WTC11 (cell line): ENCODE results near the gene MZF1.

Experiments
- CTCF ChIP-seq: fragments of 200-600 bp; IDR thresholded peaks from 2 replicates; pipeline ENCODE4 v1.8.0; 2022; ENCODE audit warnings: antibody characterized with exemption
- E2F1 ChIP-seq: sonication (generic); formaldehyde crosslinking; IDR thresholded peaks from 2 replicates; pipeline ENCODE4 v1.8.0; 2022; ENCODE audit warnings: mild to moderate bottlenecking, missing genetic modification reagents
- ELF4 ChIP-seq: sonication (generic); formaldehyde crosslinking; IDR thresholded peaks from 2 replicates; pipeline ENCODE4 v1.8.1; 2022; ENCODE audit warnings: low read depth, mild to moderate bottlenecking, moderate library complexity, missing genetic modification reagents
- ETV6 ChIP-seq: sonication (generic); formaldehyde crosslinking; IDR thresholded peaks from 2 replicates; pipeline ENCODE4 v1.8.1; 2022; ENCODE audit warnings: mild to moderate bottlenecking, missing genetic modification reagents
- GTF2I ChIP-seq: fragments of 250-450 bp; sonication (Bioruptor Pico); conservative IDR thresholded peaks from 2 replicates; pipeline ENCODE4 v1.4.0; 2021; ENCODE audit warnings: mild to moderate bottlenecking
- RELA ChIP-seq: sonication (generic); formaldehyde crosslinking; IDR thresholded peaks from 2 replicates; pipeline ENCODE4 v1.8.1; 2022; ENCODE audit warnings: missing genetic modification reagents, mild to moderate bottlenecking, borderline replicate concordance
- SMAD4 ChIP-seq: sonication (generic); formaldehyde crosslinking; IDR thresholded peaks from 2 replicates; pipeline ENCODE4 v1.8.0; 2022; ENCODE audit warnings: mild to moderate bottlenecking, missing genetic modification reagents
- USF1 ChIP-seq: sonication (generic); formaldehyde crosslinking; IDR thresholded peaks from 2 replicates; pipeline ENCODE4 v1.8.0; 2022; ENCODE audit warnings: mild to moderate bottlenecking, missing genetic modification reagents
- ZNF232 ChIP-seq: sonication (generic); formaldehyde crosslinking; IDR thresholded peaks from 2 replicates; pipeline ENCODE4 v1.8.0; 2022; ENCODE audit warnings: mild to moderate bottlenecking, missing genetic modification reagents

- TF ChIP-seq RELA, result no peak
- no peak for TF ChIP-seq SMAD4
- TF ChIP-seq E2F1 (CRISPR knock-in tag), result no peak
- no peak for TF ChIP-seq CTCF
- no peak for TF ChIP-seq GTF2I (CRISPR knock-in tag)
- TF ChIP-seq USF1, result no peak
- no peak for TF ChIP-seq ETV6
- no peak for TF ChIP-seq ZNF232 (CRISPR knock-in tag)
- no peak for TF ChIP-seq ELF4
These were observed 12.2 kb downstream of the MZF1 start for GRCh38 chr19:58560921-58561320.
